DOHH2 (cell line): ENCODE measurements around the gene CYP2D6.
"Not testable (repeated sequence)": the region's sequence is repeated elsewhere in the genome, so short reads cannot be mapped to it uniquely, and the experiment has no call there.

Experiments used
- CTCF ChIP-seq: fragments of 200-600 bp; sonication (generic); IDR thresholded peaks from one replicate; pipeline ENCODE4 v1.5.1; 2014; ENCODE audit warnings: antibody characterized with exemption, mild to moderate bottlenecking, low read depth, low read length; ENCODE audit not compliant: poor library complexity, severe bottlenecking
- EZH2phosphoT487 ChIP-seq: fragments of 200-600 bp; sonication (generic); IDR thresholded peaks from 2 replicates; pipeline ENCODE4 v1.6.1; 2017; ENCODE audit warnings: borderline replicate concordance, mild to moderate bottlenecking, antibody characterized with exemption, low read length, moderate library complexity, mixed read lengths

DNA sequence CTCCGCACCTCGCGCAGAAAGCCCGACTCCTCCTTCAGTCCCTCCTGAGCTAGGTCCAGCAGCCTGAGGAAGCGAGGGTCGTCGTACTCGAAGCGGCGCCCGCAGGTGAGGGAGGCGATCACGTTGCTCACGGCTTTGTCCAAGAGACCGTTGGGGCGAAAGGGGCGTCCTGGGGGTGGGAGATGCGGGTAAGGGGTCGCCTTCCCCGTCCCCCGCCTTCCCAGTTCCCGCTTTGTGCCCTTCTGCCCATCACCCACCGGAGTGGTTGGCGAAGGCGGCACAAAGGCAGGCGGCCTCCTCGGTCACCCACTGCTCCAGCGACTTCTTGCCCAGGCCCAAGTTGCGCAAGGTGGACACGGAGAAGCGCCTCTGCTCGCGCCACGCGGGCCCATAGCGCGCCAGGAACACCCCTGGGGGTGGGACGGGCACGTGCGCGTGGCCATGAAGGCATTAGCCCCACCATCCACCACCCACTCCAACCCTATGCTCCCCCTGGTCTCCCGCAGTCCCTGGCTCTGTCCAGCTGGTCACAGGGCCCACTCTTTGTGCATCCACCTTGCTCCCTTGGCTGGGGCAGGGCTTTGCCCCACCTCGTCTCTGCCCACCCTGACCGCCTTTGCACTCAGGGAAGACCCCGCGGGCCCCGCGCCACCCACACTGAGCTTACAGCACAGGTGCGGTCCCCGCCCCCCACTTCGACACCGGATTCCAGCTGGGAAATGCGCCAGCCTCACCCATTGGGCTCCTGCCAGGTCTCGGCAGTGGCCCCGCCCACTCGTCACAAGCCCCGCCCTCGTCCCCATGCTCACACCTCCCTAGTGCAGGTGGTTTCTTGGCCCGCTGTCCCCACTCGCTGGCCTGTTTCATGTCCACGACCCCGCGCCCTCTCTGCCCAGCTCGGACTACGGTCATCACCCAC, 1.6 kb downstream of the CYP2D6 start:
- not testable (repeated sequence) for TF ChIP-seq EZH2phosphoT487, CTCF
